H4 (cell line): ENCODE data around the gene DHX8. TPM values are rescaled to one million over a fixed set of nuclear protein-coding genes. Genes with fewer than 3 reads are reported as not detected.
"Not testable (repeated sequence)": the region's sequence is repeated elsewhere in the genome, so short reads cannot be mapped to it uniquely, and the experiment has no call there.

Experiments
- DNase-seq: peaks from one replicate; pipeline ENCODE4 v3.0.0-alpha.2; 2015; ENCODE audit warnings: low spot score
- total RNA-seq: library from RNA; depleted of rRNA; stranded (reverse); fragments of >200 nt; shearing (Covaris generic); gene quantifications from 2 replicates; pipeline ENCODE4 v1.2.3, GENCODE V29; 2014

Gene DHX8
- total RNA-seq, 1 experiment from 2014 or later, result 32.9 TPM

DNA sequence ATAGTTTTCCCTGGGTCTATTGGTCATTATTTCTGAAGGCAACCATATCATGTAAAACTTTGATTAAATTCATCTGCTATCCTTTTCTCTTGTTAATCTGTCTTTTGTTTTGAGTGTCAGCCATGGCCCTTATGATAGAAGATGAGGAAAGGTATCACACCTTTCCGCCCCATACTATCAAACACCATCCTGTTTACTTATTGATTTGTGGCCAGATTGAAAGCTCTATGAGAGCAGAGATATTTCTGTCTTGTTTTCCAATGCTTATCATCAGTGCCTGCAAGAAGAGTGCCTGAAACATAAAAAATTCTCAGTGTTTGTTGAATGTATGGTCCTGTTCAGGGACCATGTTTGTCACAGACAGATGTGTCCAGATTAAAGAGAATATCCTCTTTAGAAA is 22.6 kb upstream of the DHX8 start:
- DNase-seq, result no peak

DNA sequence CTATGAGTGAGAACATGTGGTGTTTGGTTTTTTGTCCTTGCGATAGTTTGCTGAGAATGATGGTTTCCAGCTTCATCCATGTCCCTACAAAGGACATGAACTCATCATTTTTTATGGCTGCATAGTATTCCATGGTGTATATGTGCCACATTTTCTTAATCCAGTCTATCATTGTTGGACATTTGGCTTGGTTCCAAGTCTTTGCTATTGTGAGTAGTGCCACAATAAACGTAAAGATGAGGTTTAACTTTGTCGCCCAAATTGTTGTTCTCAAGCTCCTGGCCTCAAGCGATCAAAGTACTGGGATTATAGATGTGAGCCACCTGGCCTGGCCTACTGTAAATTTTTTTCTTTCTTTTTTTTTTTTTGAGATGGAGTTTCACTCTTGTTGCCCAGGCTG is 21.2 kb upstream of the DHX8 start:
- DNase-seq, result not testable (repeated sequence)

DNA sequence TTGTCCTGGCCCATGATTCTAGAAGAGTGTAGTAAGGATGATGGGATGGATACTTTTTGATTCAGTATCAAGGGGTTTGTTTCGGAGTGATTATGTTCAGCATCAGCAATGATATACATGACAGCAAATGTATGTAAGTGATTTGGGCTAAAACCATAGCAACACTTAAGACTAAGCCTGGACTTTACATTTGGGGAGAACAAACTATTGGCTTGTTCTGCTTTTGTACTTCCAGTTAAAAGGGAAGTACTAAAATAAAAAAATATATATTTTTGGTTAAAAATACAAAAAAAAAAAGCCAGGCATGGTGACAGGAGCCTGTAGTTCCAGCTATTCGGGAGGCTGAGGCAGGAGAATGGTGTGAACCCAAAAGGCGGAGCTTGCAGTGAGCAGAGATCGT is 20.5 kb upstream of the DHX8 start:
- DNase-seq, result no peak

GRCh38 chr17:43464046-43464445 is 19.7 kb upstream of the DHX8 start:
- no peak for DNase-seq

DNA sequence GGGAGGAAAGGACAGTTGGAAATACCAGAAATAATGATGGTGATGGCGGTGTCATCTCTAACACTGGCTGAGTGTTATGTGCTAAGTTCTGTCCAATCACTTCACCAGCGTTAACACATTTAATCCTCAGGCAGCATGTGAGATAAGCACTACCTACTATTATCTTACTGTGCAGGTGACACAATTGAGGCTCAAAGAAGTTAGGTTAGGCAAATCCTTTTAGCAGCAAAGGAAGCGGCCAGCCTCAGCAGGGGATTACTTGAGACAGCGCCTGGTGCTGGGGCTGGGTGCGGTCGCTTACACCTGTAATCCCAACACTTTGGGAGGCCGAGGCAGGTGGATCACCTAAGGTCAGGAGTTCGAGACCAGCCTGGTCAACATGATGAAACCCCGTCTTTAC is 18.7 kb upstream of the DHX8 start:
- no peak for DNase-seq

DNA sequence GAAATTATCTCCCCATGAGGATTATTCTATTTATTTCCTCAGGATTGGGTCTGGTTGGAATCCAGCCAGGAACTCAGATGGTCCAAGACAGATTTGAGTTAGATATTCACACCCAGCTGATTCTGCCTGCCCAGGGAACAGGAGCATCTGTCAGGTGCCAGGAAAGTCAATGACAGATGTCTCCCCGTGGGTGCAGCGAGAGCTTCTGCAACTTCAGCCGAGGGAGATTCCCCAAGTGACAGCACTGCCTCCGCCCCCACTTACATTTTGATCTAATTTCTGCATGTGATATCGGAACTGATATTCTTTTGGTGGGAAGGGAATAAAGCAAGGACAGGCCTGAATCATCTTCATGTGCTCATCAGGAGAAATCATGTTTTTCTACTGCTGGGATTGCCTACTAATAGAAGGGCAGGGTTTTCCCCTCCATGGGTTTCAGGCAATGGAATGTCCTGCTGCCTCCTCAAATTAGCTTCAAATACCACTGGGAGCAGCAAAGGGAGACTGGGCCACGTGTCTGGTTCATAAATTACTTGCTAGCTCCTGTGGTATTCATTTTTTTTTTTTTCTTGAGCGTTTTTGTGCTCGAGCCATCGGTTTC is 15.7 kb upstream of the DHX8 start:
- DNase-seq, result peak; percentile 52

- DNase-seq, result peak; percentile 91
Observed at GRCh38 chr17:43468691-43469139, 15.1 kb upstream of the DHX8 start.

DNA sequence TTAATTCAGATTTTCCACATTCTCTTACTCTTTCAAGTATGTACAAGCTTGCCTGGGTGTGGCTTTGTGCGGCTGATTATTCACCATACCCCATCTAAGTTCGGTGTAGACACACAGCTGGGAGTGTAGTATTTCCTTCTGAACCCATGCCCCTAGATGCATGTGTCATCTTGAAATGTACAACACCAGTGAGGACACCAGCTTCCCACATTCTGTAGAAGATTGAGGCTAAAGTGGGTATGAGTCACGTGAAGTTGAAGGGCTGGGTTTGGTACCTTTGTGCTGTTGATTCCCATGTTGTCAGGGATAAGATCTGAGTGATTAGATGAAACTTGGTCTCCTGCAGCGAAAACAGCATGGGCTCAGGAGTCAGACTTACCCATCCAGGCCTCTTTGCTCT is 14.6 kb upstream of the DHX8 start:
- peak; percentile 87 for DNase-seq

DNA sequence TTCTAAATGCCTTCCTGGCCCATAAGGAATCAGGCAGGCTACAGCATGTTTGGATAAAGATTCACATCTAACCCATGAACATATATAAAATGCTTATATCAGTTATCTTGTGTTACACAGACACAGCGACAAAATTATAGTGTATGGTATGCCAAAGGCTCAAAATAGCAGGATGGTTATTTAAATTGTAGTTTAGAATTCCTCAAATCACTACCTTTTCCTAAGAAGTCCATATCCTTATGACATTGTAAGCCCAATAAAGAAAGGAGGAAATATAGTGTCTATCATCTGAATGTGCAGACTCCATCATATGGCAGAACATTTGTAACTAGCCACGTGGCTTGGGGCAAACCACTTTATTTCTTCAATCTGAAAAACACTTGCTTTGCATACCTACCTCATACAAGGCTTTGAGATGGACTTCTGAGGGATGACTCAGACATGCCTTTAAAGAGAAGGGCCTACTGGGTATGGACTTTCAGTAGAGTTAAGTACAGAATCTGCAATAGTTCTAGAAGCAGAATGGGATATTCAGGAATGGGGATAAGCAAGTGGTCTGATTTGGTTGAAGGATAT is 12.1 kb upstream of the DHX8 start:
- DNase-seq, result no peak

- DNase-seq, result no peak
Observed at GRCh38 chr17:43475494-43476089, 8.2 kb upstream of the DHX8 start.

DNA sequence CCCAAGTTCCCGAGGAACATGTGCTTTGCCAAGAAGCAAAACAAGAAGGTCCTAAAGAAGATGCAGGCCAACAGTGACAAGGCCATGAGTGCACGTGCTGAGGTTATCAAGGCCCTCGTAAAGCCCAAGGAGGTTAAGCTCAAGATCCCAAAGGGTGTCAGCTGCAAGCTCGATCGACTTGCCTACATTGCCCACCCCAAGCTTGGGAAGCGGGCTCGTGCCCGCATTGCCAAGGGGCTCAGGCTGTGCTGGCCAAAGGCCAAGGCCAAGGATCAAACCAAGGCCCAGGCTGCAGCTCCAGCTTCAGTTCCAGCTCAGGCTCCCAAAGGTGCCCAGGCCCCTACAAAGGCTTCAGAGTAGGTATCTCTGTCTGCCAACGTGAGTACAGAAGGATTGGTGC is 7.5 kb upstream of the DHX8 start:
- not testable (repeated sequence) for DNase-seq

- no peak for DNase-seq
Observed at GRCh38 chr17:43477832-43478634, 5.7 kb upstream of the DHX8 start.

- DNase-seq, result no peak
Observed at GRCh38 chr17:43479948-43480347, 3.8 kb upstream of the DHX8 start.

GRCh38 chr17:43482103-43483012 is 1.4 kb upstream of the DHX8 start:
- no peak for DNase-seq

- no peak for DNase-seq
Observed at GRCh38 chr17:43490621-43491020, 6.8 kb downstream of the DHX8 start.

DNA sequence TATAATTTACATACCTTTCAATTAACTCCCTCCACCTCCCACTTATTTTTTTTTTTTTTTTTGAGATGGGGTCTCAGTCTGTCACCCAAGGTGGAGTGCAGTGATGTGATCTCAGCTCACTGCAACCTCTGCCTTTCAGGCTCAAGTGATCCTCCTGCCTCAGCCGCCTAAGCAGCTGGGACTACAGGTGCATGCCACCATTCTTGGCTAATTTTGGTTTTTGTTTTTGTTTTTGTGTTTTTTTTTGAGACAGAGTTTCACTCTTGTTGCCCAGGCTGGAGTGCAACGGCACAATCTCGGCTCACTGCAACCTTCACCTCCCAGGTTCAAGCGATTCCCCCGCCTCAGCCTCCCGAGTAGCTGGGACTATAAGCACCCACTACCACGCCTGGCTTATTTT is 25.7 kb downstream of the DHX8 start:
- not testable (repeated sequence) for DNase-seq

DNA sequence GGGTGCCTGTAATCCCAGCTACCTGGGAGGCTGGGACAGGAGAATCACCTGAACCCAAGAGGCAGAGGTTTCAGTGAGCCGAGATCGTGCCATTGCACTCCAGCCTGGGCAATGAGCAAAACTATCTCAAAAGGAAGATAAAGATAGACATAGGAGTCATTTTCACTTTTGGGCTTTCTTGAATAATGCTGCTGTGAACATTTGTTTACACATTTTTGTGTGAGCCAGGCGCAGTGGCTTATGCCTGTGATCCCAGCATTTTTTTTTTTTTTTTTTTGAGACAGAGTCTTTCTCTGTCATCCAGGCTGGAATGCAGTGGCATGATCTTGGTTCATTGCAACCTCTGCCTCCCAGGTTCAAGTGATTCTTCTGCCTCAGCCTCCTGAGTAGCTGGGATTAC is 27.4 kb downstream of the DHX8 start:
- DNase-seq, result not testable (repeated sequence)

DNA sequence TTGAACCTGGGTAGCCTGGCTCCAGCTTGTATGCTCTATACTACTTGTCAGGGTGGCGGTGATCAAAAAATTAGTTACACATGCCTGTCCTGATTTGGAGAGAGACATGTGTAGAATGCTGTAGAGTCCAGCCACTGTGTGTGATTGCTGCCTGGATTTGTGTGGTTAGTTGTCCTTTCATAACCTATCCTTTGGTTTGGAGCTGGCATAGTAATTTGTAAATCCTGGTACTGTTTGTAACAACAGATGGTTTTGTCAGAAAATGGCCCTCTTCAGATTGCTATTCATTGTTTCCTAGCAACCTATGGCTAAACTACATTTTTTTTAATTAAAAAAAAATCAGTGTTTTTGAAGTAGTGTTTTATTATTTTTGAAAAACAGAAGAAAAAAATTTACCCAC is 31.9 kb downstream of the DHX8 start:
- no peak for DNase-seq

DNA sequence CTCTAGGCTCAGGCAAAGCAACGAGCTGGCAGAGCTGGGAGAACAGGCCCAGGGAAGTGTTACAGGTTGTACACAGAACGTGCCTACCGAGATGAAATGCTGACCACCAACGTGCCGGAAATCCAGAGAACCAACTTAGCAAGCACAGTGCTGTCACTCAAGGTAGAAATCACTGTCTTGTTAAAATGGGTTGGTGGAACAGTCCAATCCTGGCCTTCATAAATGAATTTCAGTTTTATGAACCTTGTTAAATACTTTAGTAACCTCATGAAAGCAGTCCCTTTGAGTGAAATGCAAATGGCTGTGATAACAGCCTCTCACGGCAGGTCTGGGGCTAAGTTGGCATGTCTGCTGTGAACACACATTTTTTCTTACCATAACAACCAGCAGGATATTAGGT is 33.4 kb downstream of the DHX8 start:
- no peak for DNase-seq

- DNase-seq, result no peak
Observed at GRCh38 chr17:43517615-43518386, 34.0 kb downstream of the DHX8 start.

DNA sequence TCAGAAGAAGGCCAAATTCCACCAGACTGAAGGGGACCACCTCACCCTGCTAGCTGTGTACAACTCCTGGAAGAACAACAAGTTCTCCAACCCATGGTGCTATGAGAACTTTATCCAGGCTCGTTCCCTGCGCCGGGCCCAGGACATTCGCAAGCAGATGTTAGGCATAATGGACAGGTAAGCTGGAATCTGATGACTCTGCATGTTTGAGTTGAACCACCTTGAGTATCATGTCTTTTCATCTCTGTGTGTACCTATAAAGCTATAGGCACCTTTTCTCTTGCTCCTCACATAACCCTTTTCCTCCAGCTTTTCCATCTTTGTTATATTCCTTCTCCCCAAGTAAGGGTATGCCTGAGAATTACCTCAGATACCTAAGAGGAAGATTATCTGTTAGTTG is 37.6 kb downstream of the DHX8 start:
- DNase-seq, result no peak
